ENCODE data around the gene ABHD17B. TPM values are rescaled to one million over a fixed set of nuclear protein-coding genes. Genes with fewer than 3 reads are reported as not detected.

Gene ABHD17B
- total RNA-seq, 3 donors from 2014 or later (not counting 1 experiment from before 2014, with no cell fraction given), result 28.7 to 34.4 (median 30.3) TPM

GRCh38 chr9:71878327-71879274 lies 32.4 kb downstream of the ABHD17B start:
- Mint-ChIP-seq H3K4me1 (peaks cover 43 to 52% of the 10 kb centered on the region in 2 donors), H3K9me3 (peaks cover 6 to 11% of the 10 kb centered on the region in 2 donors), H3K27ac (peak overlapping the region; percentile 34 to 37), H3K36me3 (peaks cover 47% of the 10 kb centered on the region), H3K27me3 (ENCODE audit: low read depth in 2 of 2) (no peaks in the 10 kb centered on the region), H3K4me3 (no peak overlapping the region)
- 100% methylated on average over 1 of the region's 4 CpGs for WGBS (ENCODE audit: insufficient coverage)
- no peaks in the 10 kb centered on the region for H3K27me3 ChIP-seq (ENCODE audit: control insufficient read depth, insufficient read depth, low read length)
- intact Hi-C loops (cut with micrococcal nuclease), result no loop called here
- no peak for DNase-seq
- no peak overlapping the region for H3K27ac ChIP-seq (ENCODE audit: low read length)
- no peak for ATAC-seq
- peaks cover 4% of the 10 kb centered on the region for H3K36me3 ChIP-seq (ENCODE audit: control insufficient read depth, insufficient read depth, low read length)
- no peak overlapping the region for H3K4me3 ChIP-seq (ENCODE audit: low read length)
- TF ChIP-seq, protein P1, sequence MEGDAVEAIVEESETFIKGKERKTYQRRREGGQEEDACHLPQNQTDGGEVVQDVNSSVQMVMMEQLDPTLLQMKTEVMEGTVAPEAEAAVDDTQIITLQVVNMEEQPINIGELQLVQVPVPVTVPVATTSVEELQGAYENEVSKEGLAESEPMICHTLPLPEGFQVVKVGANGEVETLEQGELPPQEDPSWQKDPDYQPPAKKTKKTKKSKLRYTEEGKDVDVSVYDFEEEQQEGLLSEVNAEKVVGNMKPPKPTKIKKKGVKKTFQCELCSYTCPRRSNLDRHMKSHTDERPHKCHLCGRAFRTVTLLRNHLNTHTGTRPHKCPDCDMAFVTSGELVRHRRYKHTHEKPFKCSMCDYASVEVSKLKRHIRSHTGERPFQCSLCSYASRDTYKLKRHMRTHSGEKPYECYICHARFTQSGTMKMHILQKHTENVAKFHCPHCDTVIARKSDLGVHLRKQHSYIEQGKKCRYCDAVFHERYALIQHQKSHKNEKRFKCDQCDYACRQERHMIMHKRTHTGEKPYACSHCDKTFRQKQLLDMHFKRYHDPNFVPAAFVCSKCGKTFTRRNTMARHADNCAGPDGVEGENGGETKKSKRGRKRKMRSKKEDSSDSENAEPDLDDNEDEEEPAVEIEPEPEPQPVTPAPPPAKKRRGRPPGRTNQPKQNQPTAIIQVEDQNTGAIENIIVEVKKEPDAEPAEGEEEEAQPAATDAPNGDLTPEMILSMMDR (IDR thresholded peaks at IDR 0.05), result no peak
- peaks cover 13% of the 10 kb centered on the region for H3K9me3 ChIP-seq (ENCODE audit: control insufficient read depth, insufficient read depth, low read length)
- no peaks in the 10 kb centered on the region for H3K4me1 ChIP-seq (ENCODE audit: control insufficient read depth, insufficient read depth, low read length)

GRCh38 chr9:71876829-71877228 lies 34.2 kb downstream of the ABHD17B start:
- H3K4me3 Mint-ChIP-seq, result no peak overlapping the region

DNA sequence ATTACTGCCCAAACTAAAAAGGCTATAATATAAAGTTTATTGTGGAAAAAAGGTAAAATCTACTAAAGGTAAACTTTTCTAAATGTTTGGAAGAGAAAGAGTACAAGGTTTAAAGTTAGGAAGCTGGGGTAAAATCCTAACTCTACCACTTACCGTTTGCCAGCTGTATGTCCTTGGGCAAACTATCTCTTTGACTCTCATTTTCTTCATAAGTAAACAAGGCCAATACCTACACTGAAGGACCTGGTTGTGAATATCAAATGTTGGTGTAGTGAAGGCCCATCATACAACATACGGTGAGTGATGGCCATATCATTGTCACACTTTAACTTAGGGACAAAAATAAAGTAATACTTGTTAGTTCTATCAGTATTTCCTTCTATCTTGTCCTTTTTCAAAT lies 34.9 kb downstream of the ABHD17B start:
- Mint-ChIP-seq H3K36me3 (peaks cover 27% of the 10 kb centered on the region), H3K4me3 (no peak overlapping the region), H3K9me3 (peaks cover 6 to 8% of the 10 kb centered on the region in 2 donors), H3K27ac (peak overlapping the region; percentile 49 to 55), H3K27me3 (ENCODE audit: low read depth in 2 of 2) (no peaks in the 10 kb centered on the region), H3K4me1 (peaks cover 36 to 46% of the 10 kb centered on the region in 2 donors)
- Histone ChIP-seq H3K4me1 (ENCODE audit: control insufficient read depth, insufficient read depth, low read length) (no peaks in the 10 kb centered on the region), H3K27me3 (ENCODE audit: control insufficient read depth, insufficient read depth, low read length) (no peaks in the 10 kb centered on the region), H3K4me3 (ENCODE audit: low read length) (no peak overlapping the region), H3K36me3 (ENCODE audit: control insufficient read depth, insufficient read depth, low read length) (peaks cover 4% of the 10 kb centered on the region), H3K27ac (ENCODE audit: low read length) (no peak overlapping the region), H3K9me3 (ENCODE audit: control insufficient read depth, insufficient read depth, low read length) (peaks cover 12% of the 10 kb centered on the region)
- WGBS (ENCODE audit: insufficient coverage), result no CpG with 5 or more reads among the region's 2 CpGs
- TF ChIP-seq, protein P1 (IDR thresholded peaks at IDR 0.05), result no peak
- DNase-seq (no peak), ATAC-seq (no peak)
- intact Hi-C loops (cut with micrococcal nuclease), result loop anchor here (2.0 kb wide), 1 partner anchor 21 kb away; no protein-coding TSS in a partner anchor

More at GRCh38 chr9:71876829-71877228, 34.2 kb downstream of the ABHD17B start:
- Histone ChIP-seq H3K27me3 (ENCODE audit: control insufficient read depth, insufficient read depth, low read length) (no peaks in the 10 kb centered on the region), H3K4me1 (ENCODE audit: control insufficient read depth, insufficient read depth, low read length) (no peaks in the 10 kb centered on the region), H3K36me3 (ENCODE audit: control insufficient read depth, insufficient read depth, low read length) (peaks cover 4% of the 10 kb centered on the region), H3K9me3 (ENCODE audit: control insufficient read depth, insufficient read depth, low read length) (peaks cover 12% of the 10 kb centered on the region), H3K4me3 (ENCODE audit: low read length) (no peak overlapping the region), H3K27ac (ENCODE audit: low read length) (no peak overlapping the region)
- Mint-ChIP-seq H3K27ac (peak overlapping the region; percentile 49 to 55), H3K27me3 (ENCODE audit: low read depth in 2 of 2) (no peaks in the 10 kb centered on the region), H3K9me3 (peaks cover 6 to 8% of the 10 kb centered on the region in 2 donors), H3K4me1 (peaks cover 36 to 48% of the 10 kb centered on the region in 2 donors), H3K36me3 (peaks cover 34% of the 10 kb centered on the region)
- no peak for DNase-seq
- TF ChIP-seq, protein P1 (IDR thresholded peaks at IDR 0.05), result no peak
- intact Hi-C loops (cut with micrococcal nuclease), result loop anchor here (2.0 kb wide), 1 partner anchor 20 kb away; no protein-coding TSS in a partner anchor
- no peak for ATAC-seq
